Fibroblast of lung (primary cell): ENCODE results near the gene BLZF1. TPM values are rescaled to one million over a fixed set of nuclear protein-coding genes. Genes with fewer than 3 reads are reported as not detected.

ENCODE experiments used
- DNase-seq, 2 donors: peaks; one replicate each; pipeline versions ENCODE4 v3.0.0 to v3.0.0-alpha.2; 2010; ENCODE audit warnings: low read depth in 2 of 2
- H2AFZ ChIP-seq: 2 replicates; pipeline ENCODE4 v1.5.1; 2012; ENCODE audit warnings: low read length, control low read depth, inconsistent platforms
- H3K27ac ChIP-seq: 2 replicates; pipeline ENCODE4 v1.5.1; 2011; ENCODE audit warnings: low read length, control low read depth; ENCODE audit not compliant: insufficient read depth
- H3K27me3 ChIP-seq: 2 replicates; pipeline ENCODE4 v1.5.1; 2011; ENCODE audit warnings: mild to moderate bottlenecking, low read length; ENCODE audit not compliant: control insufficient read depth, insufficient read depth
- H3K36me3 ChIP-seq: 2 replicates; pipeline ENCODE4 v1.5.1; 2011; ENCODE audit warnings: low read length; ENCODE audit not compliant: control insufficient read depth, insufficient read depth
- H3K4me1 ChIP-seq: 2 replicates; pipeline ENCODE4 v1.5.1; 2011; ENCODE audit warnings: low read length; ENCODE audit not compliant: control insufficient read depth, insufficient read depth; ENCODE audit errors: extremely low read depth
- H3K4me2 ChIP-seq: 2 replicates; pipeline ENCODE4 v1.5.1; 2011; ENCODE audit warnings: low read length, control low read depth; ENCODE audit not compliant: insufficient read depth; ENCODE audit errors: extremely low read depth
- H3K4me3 ChIP-seq, 4 experiments: fragments of 200-600 bp in 1 of 4; sonication (generic) in 1 of 4; replicated peaks in 1 of 4; 2 replicates each; pipeline ENCODE4 v1.5.1; 2011 to 2016; ENCODE audit warnings: low read length in 4 of 4, low read depth in 3 of 4, mild to moderate bottlenecking in 3 of 4, control low read depth in 2 of 4, inconsistent platforms in 1 of 4, mixed read lengths in 1 of 4; ENCODE audit not compliant: insufficient read depth in 1 of 4; ENCODE audit errors: control extremely low read depth in 1 of 4
- H3K79me2 ChIP-seq: 2 replicates; pipeline ENCODE4 v1.5.1; 2012; ENCODE audit warnings: mild to moderate bottlenecking, low read length, inconsistent platforms; ENCODE audit not compliant: control insufficient read depth, insufficient read depth
- H3K9ac ChIP-seq: 2 replicates; pipeline ENCODE4 v1.5.1; 2011; ENCODE audit warnings: mild to moderate bottlenecking, low read length, control low read depth; ENCODE audit not compliant: insufficient read depth
- H3K9me3 ChIP-seq: 2 replicates; pipeline ENCODE4 v1.5.1; 2012; ENCODE audit warnings: low read depth, low read length; ENCODE audit not compliant: control insufficient read depth, insufficient read depth
- H4K20me1 ChIP-seq: 2 replicates; pipeline ENCODE4 v1.5.1; 2011; ENCODE audit warnings: low read length; ENCODE audit not compliant: control insufficient read depth, insufficient read depth; ENCODE audit errors: extremely low read depth
- EZH2 ChIP-seq: IDR thresholded peaks from 2 replicates; pipeline ENCODE4 v1.5.1; 2012; ENCODE audit warnings: low read length, control low read depth, mild to moderate bottlenecking; ENCODE audit errors: missing control alignments
- polyA plus RNA-seq, 2 donors: library from polyadenylated mRNA; depleted of rRNA in 1 of 2; stranded (reverse) in 1 of 2; unstranded in 1 of 2; fragments of >200 nt; gene quantifications; 2 replicates each; pipeline ENCODE4 v1.2.1, GENCODE V29; 2011 to 2012; ENCODE audit warnings: missing spikeins in 1 of 2
- total RNA-seq: library from RNA; depleted of rRNA; stranded (reverse); fragments of >200 nt; gene quantifications from 2 replicates; pipeline ENCODE4 v1.2.1, GENCODE V29; 2014
- TF ChIP-seq, protein P1 (sequence below), 2 donors: IDR thresholded peaks in 1 of 2; conservative IDR thresholded peaks in 1 of 2; 1 replicate in 1 of 2; 2 replicates in 1 of 2; pipeline ENCODE4 v1.5.1; 2011 to 2012; ENCODE audit warnings: low read length in 2 of 2, control low read depth in 1 of 2, inconsistent platforms in 1 of 2, low read depth in 1 of 2, mild to moderate bottlenecking in 1 of 2

The BLZF1 gene
- total and polyA plus RNA-seq, 2 donors (not counting 1 experiment from before 2014, with no cell fraction given), result 27.1 to 28.0 TPM

DNA sequence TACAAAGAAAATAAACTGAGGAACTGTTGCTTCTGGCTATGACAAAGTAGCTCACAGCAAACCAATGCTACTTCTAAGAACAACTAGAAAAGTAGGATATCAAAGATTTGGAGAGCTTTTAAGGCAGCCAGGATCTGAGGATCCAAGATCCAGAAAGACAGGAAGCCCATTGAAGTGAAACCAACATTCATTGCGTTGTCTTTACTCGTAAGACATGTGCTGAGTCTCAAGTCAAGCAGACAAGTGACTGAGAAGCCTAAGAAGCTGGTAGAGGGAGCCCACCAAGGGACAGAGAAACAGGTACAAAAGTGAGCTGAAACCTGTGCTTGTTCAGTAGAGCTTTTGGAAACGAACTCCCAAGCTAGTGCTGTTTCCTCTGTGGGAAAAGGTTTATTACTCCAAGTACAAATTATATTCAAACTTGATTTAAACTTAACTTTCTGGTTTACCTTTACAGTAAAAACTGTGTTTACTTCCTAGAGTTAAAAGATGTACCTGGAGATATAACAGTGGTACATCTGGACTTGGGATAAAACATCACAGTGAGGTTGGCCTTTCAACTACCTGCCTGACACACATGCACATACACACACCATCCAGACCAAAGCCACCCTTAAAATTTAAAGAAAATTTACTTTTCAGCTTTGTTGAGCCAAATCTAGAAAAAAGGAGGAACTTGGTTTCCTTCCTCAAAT is 41.6 kb upstream of the BLZF1 start:
- Histone ChIP-seq H3K4me3 (no peak overlapping the region), H3K36me3 (no peaks in the 10 kb centered on the region), H3K79me2 (no peaks in the 10 kb centered on the region), H3K9ac (no peak overlapping the region), H3K4me1 (no peaks in the 10 kb centered on the region), H2AFZ (no peak overlapping the region), H3K27me3 (no peaks in the 10 kb centered on the region), H3K9me3 (no peaks in the 10 kb centered on the region), H3K27ac (no peak overlapping the region), H3K4me2 (peak overlapping the region; percentile 25), H4K20me1 (no peaks in the 10 kb centered on the region)
- DNase-seq, result no peak
- TF ChIP-seq, protein P1, sequence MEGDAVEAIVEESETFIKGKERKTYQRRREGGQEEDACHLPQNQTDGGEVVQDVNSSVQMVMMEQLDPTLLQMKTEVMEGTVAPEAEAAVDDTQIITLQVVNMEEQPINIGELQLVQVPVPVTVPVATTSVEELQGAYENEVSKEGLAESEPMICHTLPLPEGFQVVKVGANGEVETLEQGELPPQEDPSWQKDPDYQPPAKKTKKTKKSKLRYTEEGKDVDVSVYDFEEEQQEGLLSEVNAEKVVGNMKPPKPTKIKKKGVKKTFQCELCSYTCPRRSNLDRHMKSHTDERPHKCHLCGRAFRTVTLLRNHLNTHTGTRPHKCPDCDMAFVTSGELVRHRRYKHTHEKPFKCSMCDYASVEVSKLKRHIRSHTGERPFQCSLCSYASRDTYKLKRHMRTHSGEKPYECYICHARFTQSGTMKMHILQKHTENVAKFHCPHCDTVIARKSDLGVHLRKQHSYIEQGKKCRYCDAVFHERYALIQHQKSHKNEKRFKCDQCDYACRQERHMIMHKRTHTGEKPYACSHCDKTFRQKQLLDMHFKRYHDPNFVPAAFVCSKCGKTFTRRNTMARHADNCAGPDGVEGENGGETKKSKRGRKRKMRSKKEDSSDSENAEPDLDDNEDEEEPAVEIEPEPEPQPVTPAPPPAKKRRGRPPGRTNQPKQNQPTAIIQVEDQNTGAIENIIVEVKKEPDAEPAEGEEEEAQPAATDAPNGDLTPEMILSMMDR (conservative IDR thresholded peaks at IDR 0.05 in 1 of 2, IDR thresholded peaks at IDR 0.05 in 1 of 2; ENCODE audit: low read depth in 1 of 2, low read length in 2 of 2), result no peak
- TF ChIP-seq EZH2, result no peak

DNA sequence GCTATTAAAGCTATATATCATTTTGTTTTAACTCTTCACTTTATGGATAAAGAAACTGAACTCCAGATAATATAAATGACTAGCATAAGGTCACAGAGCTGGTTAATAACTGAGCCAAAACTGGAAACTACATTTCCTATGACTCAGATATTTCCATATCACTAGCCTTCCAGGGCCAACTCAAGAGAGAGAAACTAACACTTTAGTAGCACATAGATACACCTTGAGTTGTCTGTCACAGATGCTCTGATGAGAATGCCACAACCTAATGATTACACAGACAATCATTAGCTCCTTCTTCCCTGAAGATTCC is 41.1 kb upstream of the BLZF1 start:
- TF ChIP-seq, protein P1 (conservative IDR thresholded peaks at IDR 0.05 in 1 of 2, IDR thresholded peaks at IDR 0.05 in 1 of 2; ENCODE audit: low read depth in 1 of 2, low read length in 2 of 2), result no peak
- TF ChIP-seq EZH2, result no peak
- Histone ChIP-seq H3K79me2 (no peaks in the 10 kb centered on the region), H3K9ac (no peak overlapping the region), H4K20me1 (no peaks in the 10 kb centered on the region), H3K27me3 (no peaks in the 10 kb centered on the region), H3K27ac (no peak overlapping the region), H3K4me3 (no peak overlapping the region), H3K4me2 (peak overlapping the region; percentile 5), H2AFZ (no peak overlapping the region), H3K36me3 (no peaks in the 10 kb centered on the region), H3K4me1 (no peaks in the 10 kb centered on the region), H3K9me3 (no peaks in the 10 kb centered on the region)
- peak; percentile 39 to 64 for DNase-seq

DNA sequence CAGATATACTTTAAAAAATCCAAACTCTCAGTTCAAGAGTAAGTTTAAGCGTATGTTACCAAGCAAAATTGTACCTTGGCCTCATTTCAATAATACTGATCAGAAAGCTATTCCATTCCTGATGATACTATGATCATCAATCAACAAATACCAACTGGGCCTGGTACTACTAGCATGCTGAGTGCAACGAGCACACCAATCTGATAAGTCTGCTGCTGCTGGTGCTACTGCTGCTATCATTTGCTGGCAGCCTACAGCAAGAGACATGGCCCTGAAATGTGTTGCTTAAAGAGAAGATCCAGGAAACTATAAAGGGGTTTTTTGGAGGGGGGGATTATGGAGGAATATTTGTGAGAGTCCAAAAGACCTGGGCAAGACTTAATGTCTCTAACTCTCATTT is 40.1 kb upstream of the BLZF1 start:
- no peaks in the 10 kb centered on the region for H4K20me1 ChIP-seq
- H3K27ac ChIP-seq, result no peak overlapping the region
- H3K9ac ChIP-seq, result no peak overlapping the region
- H3K4me1 ChIP-seq, result no peaks in the 10 kb centered on the region
- no peaks in the 10 kb centered on the region for H3K9me3 ChIP-seq
- TF ChIP-seq, protein P1 (conservative IDR thresholded peaks at IDR 0.05 in 1 of 2, IDR thresholded peaks at IDR 0.05 in 1 of 2; ENCODE audit: low read depth in 1 of 2, low read length in 2 of 2), result no peak
- no peak for TF ChIP-seq EZH2
- no peaks in the 10 kb centered on the region for H3K36me3 ChIP-seq
- no peak for DNase-seq
- no peaks in the 10 kb centered on the region for H3K79me2 ChIP-seq
- no peak overlapping the region for H3K4me2 ChIP-seq
- H3K27me3 ChIP-seq, result no peaks in the 10 kb centered on the region
- H3K4me3 ChIP-seq, result no peak overlapping the region
- H2AFZ ChIP-seq, result no peak overlapping the region
